ENCODE data around the gene PM20D2.

Gene PM20D2

GRCh38 chr6:89118931-89119330, 26.9 kb upstream of the PM20D2 start:
- Histone ChIP-seq H3K36me3 (ENCODE audit: control insufficient read depth in 2 of 2, insufficient read depth in 1 of 2, low read length in 2 of 2) (peaks cover under 1 to 3% of the 10 kb centered on the region in 2 experiments; a peak in 2 of 3 replicates), H3K9me3 (ENCODE audit: control insufficient read depth, insufficient read depth, low read depth, low read length) (no peaks in the 10 kb centered on the region), H3K4me3 (ENCODE audit: low read depth, low read length) (no peak overlapping the region), H3K27ac (ENCODE audit: extremely low read depth, low read depth, low read length) (no peak overlapping the region), H3K4me1 (ENCODE audit: control insufficient read depth, insufficient read depth, low read length) (peaks cover 3% of the 10 kb centered on the region; the same call in 1 of the 2 replicates)
- TF ChIP-seq AEBP2 (tag by site-specific recombination; IDR thresholded peaks at IDR 0.05; ENCODE audit: borderline replicate concordance) (no peak), ZSCAN5A (tag by site-specific recombination; IDR thresholded peaks at IDR 0.05) (no peak), ZNF623 (tag by site-specific recombination; IDR thresholded peaks at IDR 0.05) (no peak), ZNF600 (tag by site-specific recombination; IDR thresholded peaks at IDR 0.05) (peak; percentile 31; the same call in 1 of the 2 replicates)
- CTCF ChIA-PET = interaction anchor here (0.6 to 3.9 kb wide), 5 partner anchors 10 to 253 kb away, joined by 3 to 28 read pairs (median 4); no protein-coding TSS in a partner anchor
- POLR2A ChIA-PET = interaction anchor here (1.9 to 5.7 kb wide), 2 partner anchors 26 to 36 kb away, joined by 7 to 84 read pairs; partner anchors contain the start of genes PM20D2 and PNRC1

GRCh38 chr6:89120371-89120770, 25.5 kb upstream of the PM20D2 start:
- ChIA-PET CTCF (interaction anchor here (0.6 to 3.8 kb wide), 9 partner anchors 12 to 1396 kb away, joined by 3 to 46 read pairs (median 3); no protein-coding TSS in a partner anchor), POLR2A (interaction anchor here (0.6 to 1.9 kb wide), 4 partner anchors 20 to 152 kb away, joined by 3 to 8 read pairs (median 6); partner anchors contain the start of genes PM20D2 and PNRC1)
- no peaks in the 10 kb centered on the region; a peak in 1 of 3 replicates for H3K36me3 ChIP-seq (ENCODE audit: control insufficient read depth in 2 of 2, insufficient read depth in 1 of 2, low read length in 2 of 2)

GRCh38 chr6:89121934-89122333, 23.9 kb upstream of the PM20D2 start:
- no peak overlapping the region for H3K4me3 ChIP-seq (ENCODE audit: low read depth, low read length)
- TF ChIP-seq ZNF629 (tag by site-specific recombination; IDR thresholded peaks at IDR 0.05) (no peak), MZF1 (tag by site-specific recombination; IDR thresholded peaks at IDR 0.05; ENCODE audit: borderline replicate concordance) (no peak), ZNF48 (tag by site-specific recombination; IDR thresholded peaks at IDR 0.05) (no peak)
- H3K36me3 ChIP-seq (ENCODE audit: control insufficient read depth in 2 of 2, insufficient read depth in 1 of 2, low read length in 2 of 2) = no peaks in the 10 kb centered on the region
- H3K4me1 ChIP-seq (ENCODE audit: control insufficient read depth, insufficient read depth, low read length) = peaks cover under 1% of the 10 kb centered on the region; the same call in 1 of the 2 replicates
- no peaks in the 10 kb centered on the region for H3K9me3 ChIP-seq (ENCODE audit: control insufficient read depth, insufficient read depth, low read depth, low read length)
- no peak overlapping the region for H3K27ac ChIP-seq (ENCODE audit: extremely low read depth, low read depth, low read length)
- POLR2A ChIA-PET = interaction anchor here (1.1 to 1.4 kb wide), 2 partner anchors 41 to 158 kb away, joined by 3 to 8 read pairs; partner anchors contain the start of genes PNRC1 and RNGTT
- CTCF ChIA-PET = interaction anchor here (0.7 to 4.9 kb wide), 23 partner anchors 10 to 380 kb away, joined by 3 to 51 read pairs (median 4); partner anchors contain the start of gene PM20D2

More at GRCh38 chr6:89120371-89120770, 25.5 kb upstream of the PM20D2 start:
- TF ChIP-seq ZNF24 (tag by site-specific recombination; IDR thresholded peaks at IDR 0.05) = no peak
- 0 out of 2 replicates have a peak, but pooled peaks have one; percentile 16 for TF ChIP-seq ZNF639 (tag by site-specific recombination; IDR thresholded peaks at IDR 0.05)
- peak; percentile 38; the same call in 1 of the 2 replicates for TF ChIP-seq ZNF629 (tag by site-specific recombination; IDR thresholded peaks at IDR 0.05)
- TF ChIP-seq KLF10 (tag by site-specific recombination; IDR thresholded peaks at IDR 0.05) = 0 out of 2 replicates have a peak, but pooled peaks have one; percentile 3
- no peak for TF ChIP-seq ZNF311 (tag by site-specific recombination; IDR thresholded peaks at IDR 0.05; ENCODE audit: borderline replicate concordance)
- no peak overlapping the region for H3K27ac ChIP-seq (ENCODE audit: extremely low read depth, low read depth, low read length)
- H3K4me3 ChIP-seq (ENCODE audit: low read depth, low read length) = no peak overlapping the region
- no peaks in the 10 kb centered on the region for H3K9me3 ChIP-seq (ENCODE audit: control insufficient read depth, insufficient read depth, low read depth, low read length)
- H3K4me1 ChIP-seq (ENCODE audit: control insufficient read depth, insufficient read depth, low read length) = peaks cover 3% of the 10 kb centered on the region; the same call in 1 of the 2 replicates

GRCh38 chr6:89122625-89123024, 23.2 kb upstream of the PM20D2 start:
- POLR2A ChIA-PET = interaction anchor here (0.6 to 1.1 kb wide), 2 partner anchors 42 to 159 kb away, joined by 3 read pairs; partner anchors contain the start of genes PNRC1 and RNGTT
- Histone ChIP-seq H3K9me3 (ENCODE audit: control insufficient read depth, insufficient read depth, low read depth, low read length) (no peaks in the 10 kb centered on the region), H3K27ac (ENCODE audit: extremely low read depth, low read depth, low read length) (no peak overlapping the region)
- TF ChIP-seq GLI2 (tag by site-specific recombination; IDR thresholded peaks at IDR 0.05; ENCODE audit: borderline replicate concordance, low read depth) (no peak), ZNF660 (tag by site-specific recombination; IDR thresholded peaks at IDR 0.05) (peak; percentile 20; the same call in 1 of the 2 replicates), MZF1 (tag by site-specific recombination; IDR thresholded peaks at IDR 0.05; ENCODE audit: borderline replicate concordance) (peak; percentile 94), ZNF76 (tag by site-specific recombination; IDR thresholded peaks at IDR 0.05; ENCODE audit: borderline replicate concordance, low read depth) (no peak), CTCF (tag by site-specific recombination; IDR thresholded peaks at IDR 0.05) (peak; percentile 45; the same call in 1 of the 2 replicates), ZNF654 (tag by site-specific recombination; IDR thresholded peaks at IDR 0.05; ENCODE audit: low read depth) (peak; percentile 86), RBAK (tag by site-specific recombination; IDR thresholded peaks at IDR 0.05) (no peak), ZNF211 (tag by site-specific recombination; IDR thresholded peaks at IDR 0.05; ENCODE audit: low read depth) (peak; percentile 77; the same call in 1 of the 2 replicates)

More at GRCh38 chr6:89122625-89123024, 23.2 kb upstream of the PM20D2 start:
- Histone ChIP-seq H3K4me1 (ENCODE audit: control insufficient read depth, insufficient read depth, low read length) (no peaks in the 10 kb centered on the region), H3K4me3 (ENCODE audit: low read depth, low read length) (no peak overlapping the region), H3K36me3 (ENCODE audit: control insufficient read depth in 2 of 2, insufficient read depth in 1 of 2, low read length in 2 of 2) (no peaks in the 10 kb centered on the region)
- CTCF ChIA-PET = interaction anchor here (0.5 to 4.9 kb wide), 28 partner anchors 11 to 381 kb away, joined by 3 to 51 read pairs (median 5); partner anchors contain the start of gene PM20D2
